Activated CD8-positive, alpha-beta memory T cell treated with anti-CD3 and anti-CD28 coated beads for 24 hours (primary cell): ENCODE data around the gene FGF18.

Experiments
- DNase-seq: peaks from one replicate; pipeline ENCODE4 v3.0.0-alpha.2; 2020

FGF18 gene

DNA sequence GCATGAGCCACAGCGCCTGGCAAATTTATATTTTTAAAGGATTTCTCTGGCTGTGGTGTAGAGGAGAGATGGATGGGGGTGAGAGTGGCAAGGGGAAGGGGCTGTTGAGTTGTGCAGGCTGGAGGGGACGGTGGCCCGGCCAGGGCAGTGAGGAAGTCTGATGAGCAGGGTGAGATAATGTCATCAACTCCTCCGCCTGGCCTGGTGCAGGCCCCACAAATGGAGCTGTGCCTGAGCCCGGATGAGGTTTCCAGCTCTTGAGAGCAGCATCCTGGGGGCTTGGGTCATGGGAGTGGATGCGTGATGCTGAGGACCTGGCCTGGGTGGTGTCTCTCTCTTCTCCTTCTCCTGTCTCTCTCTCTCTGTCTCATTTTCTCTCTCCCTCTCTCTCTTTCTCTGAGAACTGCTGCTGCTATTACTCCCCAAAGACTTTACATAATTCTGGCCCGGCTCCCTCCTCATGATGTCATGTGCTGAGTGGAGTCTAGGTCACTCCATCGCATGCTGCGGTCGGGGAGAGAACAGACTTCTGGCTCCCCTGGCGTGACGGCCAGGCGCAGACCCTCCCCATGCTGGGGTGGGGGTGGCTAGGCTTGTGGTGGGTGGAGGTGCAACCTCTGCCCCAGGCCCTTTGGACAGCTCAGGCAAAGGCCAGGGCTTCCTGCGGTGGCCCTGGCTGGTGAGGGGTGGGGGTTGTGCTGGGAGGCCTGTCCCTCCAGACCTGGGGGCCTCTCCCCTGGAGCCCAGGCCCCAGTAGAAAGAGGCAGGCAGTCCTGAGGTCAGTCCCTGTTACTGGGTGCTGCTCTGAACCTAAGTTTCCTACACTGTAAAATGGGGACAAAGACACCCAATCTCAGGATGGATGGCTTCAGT, 26.4 kb downstream of the FGF18 start:
- DNase-seq: no peak

DNA sequence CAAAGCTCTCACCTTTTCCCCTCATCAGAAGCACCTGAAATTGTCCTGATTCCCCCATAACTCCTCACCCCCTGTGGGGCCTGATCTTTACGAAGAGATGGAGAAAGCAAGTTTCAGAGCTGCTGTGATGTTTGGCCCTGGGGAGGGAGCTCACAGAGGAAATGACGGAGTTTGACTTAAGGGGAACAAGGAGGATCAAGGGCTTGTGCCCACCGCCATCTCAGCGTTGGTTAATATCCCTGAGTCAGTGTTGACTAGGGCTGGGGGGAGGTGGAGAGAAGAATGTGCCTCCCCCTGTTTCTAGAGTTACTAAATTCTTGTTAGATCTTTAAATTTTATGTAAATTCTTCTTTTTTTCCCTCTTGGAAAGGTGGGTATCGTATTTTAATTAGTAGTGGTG, 27.8 kb downstream of the FGF18 start:
- DNase-seq: no peak

DNA sequence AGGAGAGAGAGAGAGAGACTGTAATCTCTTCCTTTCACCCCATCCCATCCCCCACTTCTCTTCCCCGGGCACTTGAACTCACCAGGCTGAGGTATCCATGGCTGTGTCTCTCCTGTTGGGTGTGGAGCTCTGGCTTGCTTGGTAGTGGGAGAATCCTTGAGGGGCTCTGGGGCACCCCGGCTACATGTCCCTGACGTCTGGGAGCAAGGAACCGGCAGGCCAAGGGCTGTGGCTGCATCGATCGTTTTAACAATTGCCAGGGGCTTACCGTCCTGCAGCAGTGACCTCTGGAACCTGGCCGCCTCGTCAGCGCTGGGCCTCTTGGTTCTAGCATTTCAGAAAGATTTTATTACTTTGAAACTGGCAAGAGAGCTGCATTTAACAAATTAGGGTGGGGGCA, 30.0 kb downstream of the FGF18 start:
- no peak for DNase-seq

DNA sequence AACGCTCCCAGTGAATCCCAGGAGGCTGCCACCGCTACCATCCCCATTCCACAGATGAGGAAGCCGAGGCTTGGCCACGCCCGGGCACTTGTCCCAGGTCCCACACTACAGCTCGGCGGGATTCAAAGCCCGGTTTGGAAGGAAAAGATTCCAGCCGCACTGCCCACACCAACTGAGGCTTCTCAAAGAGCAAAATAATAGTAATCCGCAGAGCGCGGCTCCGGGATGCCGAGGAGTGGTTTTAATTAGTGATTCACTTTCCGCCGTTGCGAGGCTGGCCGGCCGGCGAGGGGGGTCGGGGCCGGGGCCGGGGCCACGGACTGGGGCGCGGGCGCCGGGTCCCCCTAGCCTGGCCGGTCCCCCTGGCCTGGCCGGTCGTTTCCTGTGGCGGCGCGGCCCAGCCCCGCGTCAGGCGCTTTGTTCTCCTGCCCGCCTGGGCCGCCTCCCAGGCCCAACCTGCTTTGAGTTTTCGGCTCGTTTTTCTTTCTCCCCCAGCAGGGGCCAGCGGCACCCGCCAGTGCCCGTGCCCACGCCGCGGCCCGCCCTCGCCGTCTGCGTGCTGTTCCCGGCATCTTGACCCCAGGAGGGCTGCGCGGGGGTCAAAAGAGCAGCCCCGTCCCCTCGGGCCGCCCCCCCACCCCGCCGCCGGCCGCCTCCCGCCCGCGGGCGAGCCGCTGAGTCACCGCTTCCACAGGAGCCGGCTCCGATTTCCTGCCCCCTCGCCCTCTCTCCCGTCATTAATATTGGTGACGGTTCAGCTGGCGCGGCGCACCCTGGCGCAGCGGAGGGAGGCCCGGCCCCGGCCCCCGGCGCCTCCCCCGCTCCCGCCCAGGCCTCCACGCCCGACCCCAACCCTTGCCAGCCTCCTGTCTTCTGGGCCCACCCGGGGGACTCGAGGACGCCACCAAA, 31.2 kb downstream of the FGF18 start:
- DNase-seq: peak; percentile 62

DNA sequence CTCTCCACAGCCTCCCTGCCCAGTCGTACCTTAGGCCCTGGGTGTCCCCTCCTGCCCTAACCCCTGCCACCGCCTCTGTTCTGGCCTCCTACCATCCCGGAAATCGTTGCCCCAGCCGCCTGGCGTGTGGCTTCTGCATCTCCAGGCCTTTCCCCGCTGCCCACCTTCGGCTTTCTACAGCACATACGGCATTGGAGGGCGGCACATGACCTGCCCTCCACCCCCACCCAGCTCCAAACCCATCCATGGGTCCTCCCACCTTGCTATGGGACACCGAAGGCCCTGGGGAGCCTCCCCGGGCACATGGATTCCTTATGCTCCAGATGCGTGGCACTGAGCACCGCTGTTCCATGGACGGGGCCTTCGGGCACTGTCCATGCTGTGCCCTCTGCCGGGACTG, 32.0 kb downstream of the FGF18 start:
- DNase-seq: no peak

DNA sequence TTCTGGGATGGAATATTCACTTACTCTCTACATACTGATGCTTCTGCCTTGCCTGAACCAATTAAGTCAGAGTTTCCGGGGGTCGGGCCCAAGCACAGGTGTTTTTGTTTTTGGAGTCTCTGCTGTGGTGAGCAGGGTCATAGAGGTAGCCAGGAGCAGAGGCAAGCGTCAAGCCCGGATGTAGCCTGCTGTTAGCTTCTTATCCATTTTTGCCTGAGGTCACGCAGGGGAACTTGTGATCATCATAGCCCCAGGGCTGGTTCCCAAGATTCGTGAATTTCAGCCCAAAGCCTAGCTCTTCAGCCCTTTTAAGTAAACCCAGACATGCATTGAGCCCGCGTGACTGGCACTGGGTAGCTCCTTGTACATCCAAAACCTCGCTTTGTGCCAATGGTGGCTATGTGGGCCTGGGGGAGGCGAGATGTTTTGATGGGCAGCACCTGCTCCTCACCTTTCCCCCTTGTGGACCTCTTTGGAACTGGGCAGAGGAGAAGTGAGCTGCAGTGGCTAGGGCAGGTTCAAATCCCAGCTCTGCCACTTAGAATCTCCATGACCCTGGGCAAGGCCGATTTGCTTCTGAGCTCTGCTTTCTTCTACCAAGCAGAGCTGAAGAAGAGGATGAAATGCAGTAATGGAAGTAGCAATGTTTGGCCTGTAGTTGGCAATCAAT, 33.7 kb downstream of the FGF18 start:
- DNase-seq: no peak

DNA sequence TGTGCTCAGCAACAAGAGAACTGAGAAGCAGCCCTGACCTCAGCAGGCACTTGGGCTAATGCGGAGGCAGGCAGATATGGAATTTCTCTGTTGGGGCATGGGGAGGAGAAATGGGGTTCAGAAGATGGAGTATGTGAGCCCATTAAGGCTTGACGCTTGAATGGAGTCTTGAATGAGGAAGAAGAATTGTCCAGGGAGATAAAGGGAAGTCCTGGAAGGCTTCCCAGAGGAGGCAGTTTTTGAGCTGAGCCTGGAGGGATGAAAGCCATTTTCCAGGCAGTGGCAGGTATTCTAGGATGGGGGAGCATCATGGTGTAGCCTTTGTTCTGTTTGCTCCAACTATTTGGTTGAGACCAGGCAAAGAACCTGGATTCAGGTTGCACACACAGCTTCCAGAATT, 34.5 kb downstream of the FGF18 start:
- DNase-seq: no peak

DNA sequence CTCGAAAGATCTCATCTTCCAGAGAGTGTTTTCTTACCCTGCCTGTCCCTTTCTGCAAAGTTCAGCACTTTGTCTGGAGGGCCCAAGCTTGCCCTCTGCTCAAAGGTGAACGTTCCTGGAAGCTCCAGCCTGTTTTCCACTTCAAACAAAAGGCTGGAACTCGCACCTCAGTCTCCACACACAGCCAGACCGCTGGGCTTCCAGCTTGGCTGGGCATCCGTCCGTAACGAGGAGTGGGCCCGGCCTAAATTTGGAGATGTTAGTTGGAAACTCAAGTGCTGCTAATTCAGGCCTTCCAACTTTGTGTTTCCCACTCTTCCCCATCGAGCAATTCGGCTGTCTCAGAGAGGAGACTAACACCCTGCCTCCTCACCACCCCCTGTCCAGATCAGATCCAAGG, 35.1 kb downstream of the FGF18 start:
- no peak for DNase-seq

DNA sequence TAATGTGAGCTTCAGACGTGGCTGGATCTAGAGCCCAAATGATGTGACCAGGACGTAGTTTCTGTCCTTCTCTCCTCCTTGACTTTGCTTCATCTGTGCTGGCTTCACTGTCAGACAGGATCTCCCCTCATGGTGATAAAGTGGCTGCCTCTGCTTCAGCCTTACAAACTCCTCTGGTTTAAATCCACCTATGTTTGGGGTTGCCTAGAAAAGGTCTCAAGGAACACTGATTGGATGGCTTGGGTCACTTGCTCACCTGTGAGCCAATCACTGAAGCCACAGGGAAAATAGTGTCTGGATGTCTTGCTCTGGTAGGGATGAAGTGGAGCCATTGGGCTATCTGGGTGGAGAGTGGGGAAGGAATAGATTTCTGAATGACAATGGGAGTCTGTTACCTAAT, 36.1 kb downstream of the FGF18 start:
- DNase-seq: no peak

DNA sequence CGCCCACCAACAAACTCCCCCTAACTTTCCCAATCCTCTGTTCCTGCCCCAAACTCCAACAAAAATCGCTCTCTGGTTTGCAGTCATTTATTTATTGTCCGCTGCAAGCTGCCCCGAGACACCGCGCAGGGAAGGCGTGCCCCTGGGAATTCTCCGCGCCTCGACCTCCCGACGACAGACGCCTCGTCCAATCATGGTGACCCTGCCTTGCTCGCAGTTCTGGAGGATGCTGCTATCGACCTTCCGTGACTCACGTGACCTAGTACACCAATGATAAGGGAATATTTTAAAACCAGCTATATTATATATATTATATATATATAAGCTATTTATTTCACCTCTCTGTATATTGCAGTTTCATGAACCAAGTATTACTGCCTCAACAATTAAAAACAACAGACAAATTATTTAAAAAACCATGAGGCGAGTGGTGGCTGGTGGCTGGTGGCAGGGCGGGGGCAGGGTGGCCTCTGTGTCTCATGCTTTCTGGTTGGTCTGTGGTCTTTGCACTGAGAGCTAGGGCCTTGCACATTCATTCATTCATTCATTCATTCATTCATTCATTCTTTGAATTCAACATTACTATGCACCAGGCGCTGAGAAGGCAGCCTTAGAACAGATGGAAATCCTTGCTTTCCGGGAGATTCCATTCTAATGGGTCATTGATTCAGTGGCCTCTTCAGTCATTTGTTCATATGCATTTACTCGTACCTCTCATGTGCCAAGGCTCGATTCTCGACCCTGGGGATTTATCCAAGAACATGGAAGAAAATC, 37.9 kb downstream of the FGF18 start:
- no peak for DNase-seq

DNA sequence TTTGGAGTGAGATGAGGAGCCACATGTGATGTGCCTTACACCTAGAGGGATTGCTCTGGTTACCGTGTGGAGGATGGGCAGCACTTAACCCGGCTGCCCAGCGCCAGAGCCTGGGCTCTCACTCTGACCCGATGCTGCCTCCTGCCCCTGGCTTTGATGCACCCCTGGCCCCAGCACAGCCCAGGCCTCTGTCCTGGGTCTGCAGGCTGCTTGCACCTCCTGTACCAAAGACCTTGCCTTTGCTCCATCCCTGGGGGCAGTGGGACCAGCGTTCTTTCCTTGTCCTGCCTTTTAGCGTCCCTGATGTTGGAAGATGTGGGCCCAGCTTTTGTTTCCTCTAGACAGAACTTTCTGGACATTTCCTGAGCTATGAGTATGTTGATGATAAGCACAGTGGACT, 40.4 kb downstream of the FGF18 start:
- DNase-seq: no peak

DNA sequence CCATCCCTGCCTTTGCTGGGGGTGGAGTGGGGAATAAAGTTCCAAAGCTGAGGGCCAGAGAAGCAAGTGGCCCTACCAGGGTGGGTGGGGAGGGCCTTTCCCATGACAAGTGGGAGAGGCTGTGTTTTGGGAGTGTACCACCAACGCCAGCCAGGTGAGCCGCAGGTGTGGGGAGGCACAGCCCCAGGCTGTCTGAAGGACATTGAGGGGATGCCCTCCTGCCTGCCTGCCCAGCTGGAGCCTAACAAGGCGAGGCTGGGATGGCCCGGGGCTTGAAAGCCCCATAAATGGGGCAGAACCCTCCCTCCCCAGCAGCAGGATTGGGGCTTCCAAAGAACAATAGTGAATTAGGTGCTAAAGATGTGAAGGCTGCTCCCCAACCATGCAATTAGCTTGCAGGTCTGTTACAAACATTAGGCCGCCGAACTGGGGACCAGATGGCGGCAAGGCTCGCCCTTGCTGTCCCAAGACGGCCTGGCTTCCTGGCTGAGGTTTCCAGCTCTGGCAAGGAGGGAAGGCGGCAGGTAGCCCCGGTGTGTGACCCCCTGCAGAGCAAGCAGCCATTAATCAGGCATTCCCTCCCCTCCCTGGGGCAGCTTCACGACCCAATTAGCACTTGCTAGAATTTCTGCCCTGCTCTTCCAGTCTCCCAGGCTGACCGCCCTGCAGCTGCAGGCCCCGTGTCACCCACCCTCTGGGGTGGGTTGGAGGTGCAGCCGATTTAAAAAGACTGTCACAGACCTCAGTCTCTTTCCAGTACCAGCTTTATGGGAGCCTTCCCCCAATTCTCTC, 42.9 kb downstream of the FGF18 start:
- no peak for DNase-seq

DNA sequence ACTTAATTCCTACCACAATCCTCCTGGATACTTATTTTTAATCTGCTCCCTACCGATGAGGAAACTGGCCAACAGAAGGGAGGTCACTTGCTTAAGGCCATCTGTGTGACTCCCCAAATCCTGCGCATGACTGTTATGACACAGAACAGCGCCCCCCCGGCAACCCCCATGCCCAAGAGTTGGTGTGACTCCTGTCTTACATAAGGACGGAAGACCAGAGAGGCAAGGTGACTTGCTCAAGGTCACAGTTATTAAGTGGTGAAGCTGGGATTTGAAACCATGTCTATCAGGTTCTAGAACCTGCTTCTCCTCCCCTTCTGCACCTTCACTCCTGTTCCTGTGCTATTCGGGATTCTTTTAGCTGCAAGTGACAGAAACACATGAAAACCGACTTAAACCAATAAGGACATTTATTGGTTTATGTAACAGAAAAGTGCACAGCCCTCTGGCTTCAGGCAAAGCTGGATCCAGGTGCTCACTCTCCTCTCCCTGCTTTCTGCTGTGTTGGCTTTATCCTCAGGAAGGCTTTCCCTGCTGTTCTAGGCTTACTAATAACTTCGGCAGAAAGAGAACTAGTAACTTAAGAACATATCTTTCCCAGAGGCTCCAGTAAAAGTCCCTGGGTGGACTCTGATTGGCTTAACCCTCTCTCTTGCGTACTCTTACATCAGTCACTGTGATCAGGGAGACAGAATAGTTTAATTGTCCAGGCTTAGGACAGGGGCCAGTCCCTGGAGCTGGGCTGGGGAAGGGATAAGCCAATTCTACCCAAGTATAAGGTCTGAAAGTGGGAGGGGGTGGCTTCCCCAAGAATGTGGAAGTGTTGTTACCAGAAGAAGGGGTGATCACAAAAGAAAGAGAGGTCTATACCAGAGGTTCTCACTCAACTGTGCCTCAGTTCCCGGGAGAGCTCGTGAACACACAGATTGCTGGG, 43.7 kb downstream of the FGF18 start:
- no peak for DNase-seq

DNA sequence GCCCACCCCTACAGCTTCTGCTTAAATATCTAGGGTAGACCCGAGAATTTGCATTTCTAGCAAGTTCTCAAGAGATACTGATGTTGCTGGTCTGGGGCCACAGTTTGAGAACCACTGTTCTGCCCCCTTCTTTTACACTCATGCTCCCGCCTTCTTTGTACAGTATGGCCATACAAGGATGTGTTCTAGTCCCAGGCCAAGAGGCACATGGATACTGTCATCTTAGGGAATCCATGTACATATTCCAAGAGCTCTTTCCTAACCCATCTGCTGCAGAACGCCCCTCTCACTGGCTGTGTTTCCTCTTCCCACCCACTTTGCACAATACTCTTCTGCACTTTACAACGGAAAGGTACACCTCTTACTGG, 44.4 kb downstream of the FGF18 start:
- DNase-seq: no peak

DNA sequence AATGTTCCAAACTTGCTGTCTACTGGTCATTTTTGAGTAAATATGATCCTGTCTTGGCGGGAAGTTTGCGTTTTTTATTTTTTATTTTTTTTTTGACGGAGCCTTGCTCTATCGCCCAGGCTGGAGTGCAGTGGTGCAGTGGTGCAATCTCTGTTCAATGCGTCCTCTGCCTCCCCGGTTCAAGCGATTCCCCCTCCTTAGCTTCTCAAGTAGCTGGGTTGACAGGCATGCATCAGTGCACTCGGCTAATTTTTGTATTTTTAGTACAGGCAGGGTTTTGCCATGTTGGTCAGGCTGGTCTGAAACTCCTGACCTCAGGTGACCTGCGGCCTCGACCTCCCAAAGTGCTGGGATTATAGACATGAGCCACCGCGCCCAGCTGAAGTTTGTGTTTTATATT, 45.4 kb downstream of the FGF18 start:
- DNase-seq: no peak

DNA sequence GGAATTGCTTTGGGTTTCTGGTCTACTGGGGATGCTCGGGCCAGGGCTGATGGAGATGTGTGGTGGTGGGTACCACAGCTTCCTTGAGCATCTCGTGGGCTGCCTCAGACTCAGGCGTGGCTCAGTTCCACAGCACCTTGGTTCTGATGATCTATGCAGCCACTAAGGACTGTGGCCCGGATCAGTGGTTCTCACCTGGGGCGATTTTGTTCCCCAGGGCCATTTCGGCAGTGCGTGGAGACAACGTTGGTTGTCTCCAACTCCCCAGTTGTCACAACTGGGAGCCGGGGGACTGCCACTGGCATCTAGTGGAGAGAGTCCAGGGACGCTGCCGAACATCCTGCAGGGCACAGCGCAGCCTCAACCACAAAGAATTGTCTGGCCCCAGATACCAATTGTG, 47.7 kb downstream of the FGF18 start:
- DNase-seq: no peak

DNA sequence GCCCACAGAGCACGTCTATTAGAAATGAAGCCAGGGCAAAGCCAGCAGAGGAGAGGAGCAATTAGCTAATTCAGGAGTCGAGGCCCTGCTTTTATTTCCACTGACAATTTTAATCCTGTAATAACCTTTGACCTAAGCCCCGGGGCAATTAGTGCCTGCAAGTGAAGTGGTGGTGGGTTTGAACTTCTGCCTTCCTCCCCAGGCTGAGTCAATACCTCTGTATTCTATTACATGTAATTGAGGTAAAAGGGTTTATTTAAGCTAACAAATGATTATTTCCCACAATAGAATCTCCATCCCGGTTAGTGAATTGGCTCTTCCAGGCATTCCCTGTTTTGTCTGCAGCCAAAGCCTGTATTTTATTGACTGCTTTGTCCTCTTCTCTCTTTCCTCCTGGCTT, 49.9 kb downstream of the FGF18 start:
- no peak for DNase-seq

DNA sequence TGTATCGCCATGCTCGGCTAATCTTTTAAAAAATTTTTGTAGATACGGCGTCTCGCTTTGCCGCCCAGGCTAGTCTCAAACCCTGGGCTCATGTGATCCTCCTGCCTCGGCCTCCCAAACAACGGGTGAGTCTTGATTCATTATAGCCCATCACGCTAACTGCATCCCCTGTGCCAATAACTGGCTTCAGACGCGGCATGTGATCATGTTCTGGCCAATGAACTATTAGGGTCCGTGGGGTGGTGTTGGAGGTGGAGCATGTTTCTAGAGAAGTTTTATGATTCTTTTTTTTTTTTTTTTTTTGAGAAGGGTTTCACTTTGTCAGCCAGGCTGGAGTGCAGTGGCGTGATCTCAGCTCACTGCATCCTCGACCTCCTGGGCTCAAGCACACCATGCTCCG, 51.0 kb downstream of the FGF18 start:
- no peak for DNase-seq

DNA sequence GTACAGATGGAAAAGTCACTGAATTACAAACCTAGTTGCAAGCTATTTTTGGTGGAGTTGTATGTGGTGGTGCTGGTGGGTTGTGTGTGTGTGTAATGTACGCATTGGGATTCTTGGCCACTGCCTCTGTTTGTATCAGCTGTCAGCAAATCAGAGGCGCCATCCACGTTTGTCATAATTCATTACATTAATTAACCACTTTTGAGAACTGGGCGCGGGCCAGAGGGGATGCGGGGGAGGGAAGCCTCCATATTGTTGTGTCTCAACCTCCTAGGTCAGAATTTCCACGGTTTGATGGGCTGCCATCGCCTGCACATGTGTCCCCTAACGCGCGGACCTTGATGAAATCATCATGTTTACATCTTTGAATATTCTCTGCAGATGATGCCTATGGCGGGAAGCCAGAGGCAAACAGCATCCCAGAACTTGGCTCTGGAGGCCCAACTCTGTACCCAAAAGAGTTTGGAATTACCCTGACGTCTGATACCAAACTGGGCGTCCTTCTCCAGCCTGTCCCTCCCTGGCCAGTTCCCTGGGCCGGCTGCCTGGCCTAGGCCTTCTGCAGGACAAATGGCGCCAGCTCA, 54.9 kb downstream of the FGF18 start:
- no peak for DNase-seq

DNA sequence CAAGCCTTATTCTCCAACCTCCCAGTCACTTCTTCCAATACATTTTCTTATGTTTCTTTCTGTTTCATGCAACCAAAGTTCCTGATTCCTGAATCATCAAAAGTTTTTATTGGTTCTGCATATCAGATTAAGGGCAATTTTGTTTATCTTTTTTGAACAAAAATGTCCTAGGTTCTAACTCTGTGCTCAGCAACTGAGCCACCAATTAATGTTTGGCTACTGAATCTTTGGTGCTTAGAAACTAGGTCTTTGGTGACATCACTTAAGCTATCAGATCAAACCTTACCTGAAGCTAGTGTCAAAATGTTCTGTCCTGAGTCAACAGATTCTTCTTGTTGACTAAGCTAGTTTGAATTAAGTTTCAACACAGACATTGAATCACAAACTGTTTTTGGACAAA, 56.1 kb downstream of the FGF18 start:
- DNase-seq: no peak
